H1 (cell line): ENCODE results near the gene MSH5. TPM values are rescaled to one million over a fixed set of nuclear protein-coding genes. Genes with fewer than 3 reads are reported as not detected.

ENCODE experiments used
- ASH2L ChIP-seq: fragments of 200-600, 300-600 bp; sonication (generic); IDR thresholded peaks from one replicate; pipeline ENCODE4 v1.7.1; 2017; ENCODE audit warnings: low read length
- BCL11A ChIP-seq, 2 experiments: IDR thresholded peaks; one replicate each; pipeline ENCODE4 v1.6.1; 2011; ENCODE audit warnings: low read depth in 2 of 2, low read length in 2 of 2, mild to moderate bottlenecking in 2 of 2
- CBX8 ChIP-seq: fragments of 300-800, 300-1000 bp; sonication (generic); IDR thresholded peaks from 2 replicates; pipeline ENCODE4 v1.7.1; 2016; ENCODE audit warnings: low read depth, low read length, borderline replicate concordance
- KDM4A ChIP-seq: IDR thresholded peaks from one replicate; pipeline ENCODE4 v1.7.1; 2012; ENCODE audit warnings: low read depth, mild to moderate bottlenecking, moderate library complexity, low read length, inconsistent platforms; ENCODE audit not compliant: severe bottlenecking
- KDM5A ChIP-seq: fragments of 200-600 bp; IDR thresholded peaks from 2 replicates; pipeline ENCODE4 v1.7.1; 2012; ENCODE audit warnings: mild to moderate bottlenecking, low read length, inconsistent platforms, mixed read lengths
- POLR2A ChIP-seq, 2 experiments: IDR thresholded peaks; 1 replicate in 1 of 2; 2 replicates in 1 of 2; pipeline ENCODE4 v1.6.1; 2011; ENCODE audit warnings: low read depth in 2 of 2, low read length in 2 of 2, mild to moderate bottlenecking in 2 of 2; ENCODE audit errors: control extremely low read depth in 1 of 2
- TAF7 ChIP-seq: optimal IDR thresholded peaks from 2 replicates; pipeline ENCODE3; 2011; ENCODE audit warnings: low read depth, mild to moderate bottlenecking, inconsistent platforms, low read length, moderate library complexity, borderline replicate concordance
- ZNF274 ChIP-seq: IDR thresholded peaks from 2 replicates; pipeline ENCODE4 v1.7.0; 2012; ENCODE audit warnings: low read length, borderline replicate concordance; ENCODE audit errors: extremely low read depth
- polyA plus RNA-seq, 7 experiments: library from polyadenylated mRNA; depleted of rRNA in 3 of 7; stranded (reverse) in 5 of 7; unstranded in 2 of 7; fragments of >200 nt in 5 of 7; fragments of 200-250 nt in 2 of 7; gene quantifications; 1 replicate in 5 of 7; 2 replicates in 1 of 7; 4 replicates in 1 of 7; pipeline versions ENCODE4 v1.2.1 to v1.2.3, GENCODE V29; 2011 to 2013; ENCODE audit warnings: missing spikeins in 2 of 7, mixed read lengths in 2 of 7
- total RNA-seq: library from RNA; stranded (reverse); fragmentation: NEBNext Ultra II Directional; extraction: Animal tissue kit (Norgen Biotek cat#: 25700); gene quantifications from 2 replicates; pipeline ENCODE4 v1.2.1, GENCODE V29; 2021
- TF ChIP-seq, protein P1 (sequence below): fragments of 300-600 bp; sonication (generic); IDR thresholded peaks from 2 replicates; pipeline ENCODE4 v1.7.1; 2012; ENCODE audit warnings: low read length, moderate library complexity, mild to moderate bottlenecking, inconsistent platforms; ENCODE audit not compliant: insufficient replicate concordance
- TF ChIP-seq, protein P2 (sequence below): IDR thresholded peaks from 2 replicates; pipeline ENCODE4 v1.6.1; 2011; ENCODE audit warnings: low read depth, mild to moderate bottlenecking, low read length; ENCODE audit not compliant: insufficient read depth

MSH5 gene
- total and polyA plus RNA-seq, 2 of the 8 experiments (the other 6 are each of a cell fraction or from before 2014, with no cell fraction given): 25.3 to 26.5 TPM

DNA sequence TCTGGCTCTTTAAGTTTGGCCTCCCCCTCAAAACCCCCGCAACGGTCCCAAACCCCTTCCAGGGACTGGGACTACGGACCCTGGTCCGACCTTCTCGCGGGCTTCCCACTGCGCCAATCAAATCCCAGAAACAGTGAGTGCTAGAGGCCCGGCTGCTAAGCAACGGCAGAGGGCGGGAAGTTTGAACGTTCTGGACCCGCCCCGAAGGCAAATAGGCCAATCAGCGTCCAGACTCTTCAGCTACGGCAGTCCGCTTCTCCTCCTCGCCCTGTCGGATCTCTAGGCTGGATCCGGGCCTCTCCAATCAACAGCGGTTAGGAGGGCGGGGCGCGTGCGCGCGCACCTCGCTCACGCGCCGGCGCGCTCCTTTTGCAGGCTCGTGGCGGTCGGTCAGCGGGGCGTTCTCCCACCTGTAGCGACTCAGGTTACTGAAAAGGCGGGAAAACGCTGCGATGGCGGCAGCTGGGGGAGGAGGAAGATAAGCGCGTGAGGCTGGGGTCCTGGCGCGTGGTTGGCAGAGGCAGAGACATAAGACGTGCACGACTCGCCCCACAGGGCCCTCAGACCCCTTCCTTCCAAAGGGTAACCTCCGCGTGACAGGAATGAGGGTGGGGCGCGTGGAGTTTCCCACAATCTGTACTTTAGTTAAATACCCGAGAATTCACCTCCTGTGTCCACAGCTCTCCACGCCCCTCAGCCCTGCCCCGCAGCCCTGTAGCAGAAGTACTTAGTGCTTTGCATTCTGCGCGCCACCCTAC lies at the start of gene MSH5 (continued):
- TF ChIP-seq, protein P1, sequence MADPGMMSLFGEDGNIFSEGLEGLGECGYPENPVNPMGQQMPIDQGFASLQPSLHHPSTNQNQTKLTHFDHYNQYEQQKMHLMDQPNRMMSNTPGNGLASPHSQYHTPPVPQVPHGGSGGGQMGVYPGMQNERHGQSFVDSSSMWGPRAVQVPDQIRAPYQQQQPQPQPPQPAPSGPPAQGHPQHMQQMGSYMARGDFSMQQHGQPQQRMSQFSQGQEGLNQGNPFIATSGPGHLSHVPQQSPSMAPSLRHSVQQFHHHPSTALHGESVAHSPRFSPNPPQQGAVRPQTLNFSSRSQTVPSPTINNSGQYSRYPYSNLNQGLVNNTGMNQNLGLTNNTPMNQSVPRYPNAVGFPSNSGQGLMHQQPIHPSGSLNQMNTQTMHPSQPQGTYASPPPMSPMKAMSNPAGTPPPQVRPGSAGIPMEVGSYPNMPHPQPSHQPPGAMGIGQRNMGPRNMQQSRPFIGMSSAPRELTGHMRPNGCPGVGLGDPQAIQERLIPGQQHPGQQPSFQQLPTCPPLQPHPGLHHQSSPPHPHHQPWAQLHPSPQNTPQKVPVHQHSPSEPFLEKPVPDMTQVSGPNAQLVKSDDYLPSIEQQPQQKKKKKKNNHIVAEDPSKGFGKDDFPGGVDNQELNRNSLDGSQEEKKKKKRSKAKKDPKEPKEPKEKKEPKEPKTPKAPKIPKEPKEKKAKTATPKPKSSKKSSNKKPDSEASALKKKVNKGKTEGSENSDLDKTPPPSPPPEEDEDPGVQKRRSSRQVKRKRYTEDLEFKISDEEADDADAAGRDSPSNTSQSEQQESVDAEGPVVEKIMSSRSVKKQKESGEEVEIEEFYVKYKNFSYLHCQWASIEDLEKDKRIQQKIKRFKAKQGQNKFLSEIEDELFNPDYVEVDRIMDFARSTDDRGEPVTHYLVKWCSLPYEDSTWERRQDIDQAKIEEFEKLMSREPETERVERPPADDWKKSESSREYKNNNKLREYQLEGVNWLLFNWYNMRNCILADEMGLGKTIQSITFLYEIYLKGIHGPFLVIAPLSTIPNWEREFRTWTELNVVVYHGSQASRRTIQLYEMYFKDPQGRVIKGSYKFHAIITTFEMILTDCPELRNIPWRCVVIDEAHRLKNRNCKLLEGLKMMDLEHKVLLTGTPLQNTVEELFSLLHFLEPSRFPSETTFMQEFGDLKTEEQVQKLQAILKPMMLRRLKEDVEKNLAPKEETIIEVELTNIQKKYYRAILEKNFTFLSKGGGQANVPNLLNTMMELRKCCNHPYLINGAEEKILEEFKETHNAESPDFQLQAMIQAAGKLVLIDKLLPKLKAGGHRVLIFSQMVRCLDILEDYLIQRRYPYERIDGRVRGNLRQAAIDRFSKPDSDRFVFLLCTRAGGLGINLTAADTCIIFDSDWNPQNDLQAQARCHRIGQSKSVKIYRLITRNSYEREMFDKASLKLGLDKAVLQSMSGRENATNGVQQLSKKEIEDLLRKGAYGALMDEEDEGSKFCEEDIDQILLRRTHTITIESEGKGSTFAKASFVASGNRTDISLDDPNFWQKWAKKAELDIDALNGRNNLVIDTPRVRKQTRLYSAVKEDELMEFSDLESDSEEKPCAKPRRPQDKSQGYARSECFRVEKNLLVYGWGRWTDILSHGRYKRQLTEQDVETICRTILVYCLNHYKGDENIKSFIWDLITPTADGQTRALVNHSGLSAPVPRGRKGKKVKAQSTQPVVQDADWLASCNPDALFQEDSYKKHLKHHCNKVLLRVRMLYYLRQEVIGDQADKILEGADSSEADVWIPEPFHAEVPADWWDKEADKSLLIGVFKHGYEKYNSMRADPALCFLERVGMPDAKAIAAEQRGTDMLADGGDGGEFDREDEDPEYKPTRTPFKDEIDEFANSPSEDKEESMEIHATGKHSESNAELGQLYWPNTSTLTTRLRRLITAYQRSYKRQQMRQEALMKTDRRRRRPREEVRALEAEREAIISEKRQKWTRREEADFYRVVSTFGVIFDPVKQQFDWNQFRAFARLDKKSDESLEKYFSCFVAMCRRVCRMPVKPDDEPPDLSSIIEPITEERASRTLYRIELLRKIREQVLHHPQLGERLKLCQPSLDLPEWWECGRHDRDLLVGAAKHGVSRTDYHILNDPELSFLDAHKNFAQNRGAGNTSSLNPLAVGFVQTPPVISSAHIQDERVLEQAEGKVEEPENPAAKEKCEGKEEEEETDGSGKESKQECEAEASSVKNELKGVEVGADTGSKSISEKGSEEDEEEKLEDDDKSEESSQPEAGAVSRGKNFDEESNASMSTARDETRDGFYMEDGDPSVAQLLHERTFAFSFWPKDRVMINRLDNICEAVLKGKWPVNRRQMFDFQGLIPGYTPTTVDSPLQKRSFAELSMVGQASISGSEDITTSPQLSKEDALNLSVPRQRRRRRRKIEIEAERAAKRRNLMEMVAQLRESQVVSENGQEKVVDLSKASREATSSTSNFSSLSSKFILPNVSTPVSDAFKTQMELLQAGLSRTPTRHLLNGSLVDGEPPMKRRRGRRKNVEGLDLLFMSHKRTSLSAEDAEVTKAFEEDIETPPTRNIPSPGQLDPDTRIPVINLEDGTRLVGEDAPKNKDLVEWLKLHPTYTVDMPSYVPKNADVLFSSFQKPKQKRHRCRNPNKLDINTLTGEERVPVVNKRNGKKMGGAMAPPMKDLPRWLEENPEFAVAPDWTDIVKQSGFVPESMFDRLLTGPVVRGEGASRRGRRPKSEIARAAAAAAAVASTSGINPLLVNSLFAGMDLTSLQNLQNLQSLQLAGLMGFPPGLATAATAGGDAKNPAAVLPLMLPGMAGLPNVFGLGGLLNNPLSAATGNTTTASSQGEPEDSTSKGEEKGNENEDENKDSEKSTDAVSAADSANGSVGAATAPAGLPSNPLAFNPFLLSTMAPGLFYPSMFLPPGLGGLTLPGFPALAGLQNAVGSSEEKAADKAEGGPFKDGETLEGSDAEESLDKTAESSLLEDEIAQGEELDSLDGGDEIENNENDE: no peak
- TF ChIP-seq, protein P2, sequence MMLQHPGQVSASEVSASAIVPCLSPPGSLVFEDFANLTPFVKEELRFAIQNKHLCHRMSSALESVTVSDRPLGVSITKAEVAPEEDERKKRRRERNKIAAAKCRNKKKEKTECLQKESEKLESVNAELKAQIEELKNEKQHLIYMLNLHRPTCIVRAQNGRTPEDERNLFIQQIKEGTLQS: no peak
- TF ChIP-seq TAF7: no peak
- no peak for TF ChIP-seq KDM5A
- no peak for TF ChIP-seq ZNF274
- no peak for TF ChIP-seq KDM4A
- TF ChIP-seq BCL11A (IDR thresholded peaks at IDR 0.05; ENCODE audit: low read depth in 2 of 2, low read length in 2 of 2): no peak
- TF ChIP-seq ASH2L: peak; percentile 63
- TF ChIP-seq CBX8: no peak
- peak in 1 of 2 experiments; percentile 90; a peak in 2 of 3 replicates for TF ChIP-seq POLR2A (IDR thresholded peaks at IDR 0.05; ENCODE audit: control extremely low read depth in 1 of 2, low read depth in 2 of 2, low read length in 2 of 2)
